ENCODE results near the gene ANKRD44.

The ANKRD44 gene

DNA sequence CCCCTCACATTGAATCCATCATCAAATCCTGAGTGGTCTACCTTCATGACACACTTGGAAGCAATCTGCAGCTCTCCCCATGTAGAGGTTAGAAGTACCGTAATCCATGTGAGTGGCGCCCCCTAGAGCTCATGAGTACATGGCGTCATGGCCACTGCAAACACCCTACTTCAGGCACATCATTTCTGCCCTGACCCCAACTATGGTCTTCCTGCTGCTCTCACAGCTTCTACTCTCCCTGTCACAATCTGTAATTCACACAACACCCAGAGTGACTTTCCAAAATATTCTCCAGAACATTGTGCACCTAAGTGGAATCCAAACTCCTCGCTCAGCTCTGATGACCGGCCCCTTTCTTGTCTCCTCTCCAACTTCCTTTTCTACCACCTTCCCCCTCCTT, 141.9 kb downstream of the ANKRD44 start:
- peak; percentile 66 for DNase-seq

DNA sequence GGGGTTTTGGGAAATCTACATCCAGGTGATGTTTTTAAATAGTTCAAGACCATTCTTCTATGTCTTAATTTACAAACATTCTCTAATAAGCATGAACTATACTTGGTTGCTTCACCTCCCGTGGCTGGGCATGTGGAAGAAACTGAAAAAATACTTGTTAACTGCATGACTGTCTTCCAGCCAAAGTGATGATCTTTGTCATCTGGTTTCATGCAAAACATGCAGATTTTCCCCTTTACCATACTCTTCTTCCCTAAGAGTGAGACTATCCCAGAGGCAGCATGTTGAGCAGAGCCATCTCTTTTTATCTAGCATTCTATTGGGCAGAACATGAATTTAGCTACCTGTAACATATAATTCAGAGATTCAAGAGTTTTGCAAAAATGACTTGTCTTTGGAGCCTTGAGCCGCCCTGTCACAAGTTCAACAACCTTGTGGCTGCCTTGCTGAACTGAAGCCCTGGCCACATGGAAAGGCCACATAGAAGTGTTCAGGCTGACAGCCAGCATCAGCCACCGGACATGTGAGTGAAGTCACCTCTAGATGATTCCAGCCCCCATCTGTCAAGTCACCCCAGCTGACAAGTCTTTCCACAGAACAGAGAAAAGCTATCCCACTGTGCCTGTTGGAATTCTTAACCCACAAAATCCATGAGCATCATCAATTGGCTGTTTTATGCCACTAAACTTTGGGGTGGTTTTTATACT, 142.8 kb downstream of the ANKRD44 start:
- no peak for DNase-seq

DNA sequence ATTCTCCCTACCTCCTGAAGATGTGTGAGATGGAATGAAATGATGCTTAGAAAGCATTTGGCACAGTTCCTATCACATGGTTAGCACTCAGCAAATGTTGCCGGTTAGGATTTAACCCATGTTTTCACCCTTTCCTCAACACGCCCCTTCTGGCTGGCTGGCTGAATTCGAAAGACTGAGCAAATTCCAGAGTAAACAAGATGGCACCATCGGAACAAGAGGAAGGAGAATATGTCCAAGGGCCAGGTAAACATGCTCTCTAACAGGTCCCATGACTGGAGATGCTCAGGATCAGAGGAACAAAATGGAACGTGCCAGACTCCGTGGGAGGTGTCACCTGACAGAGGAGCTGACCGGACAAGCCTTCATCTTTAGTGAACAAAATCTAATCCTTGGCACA, 145.6 kb downstream of the ANKRD44 start:
- DNase-seq: no peak

DNA sequence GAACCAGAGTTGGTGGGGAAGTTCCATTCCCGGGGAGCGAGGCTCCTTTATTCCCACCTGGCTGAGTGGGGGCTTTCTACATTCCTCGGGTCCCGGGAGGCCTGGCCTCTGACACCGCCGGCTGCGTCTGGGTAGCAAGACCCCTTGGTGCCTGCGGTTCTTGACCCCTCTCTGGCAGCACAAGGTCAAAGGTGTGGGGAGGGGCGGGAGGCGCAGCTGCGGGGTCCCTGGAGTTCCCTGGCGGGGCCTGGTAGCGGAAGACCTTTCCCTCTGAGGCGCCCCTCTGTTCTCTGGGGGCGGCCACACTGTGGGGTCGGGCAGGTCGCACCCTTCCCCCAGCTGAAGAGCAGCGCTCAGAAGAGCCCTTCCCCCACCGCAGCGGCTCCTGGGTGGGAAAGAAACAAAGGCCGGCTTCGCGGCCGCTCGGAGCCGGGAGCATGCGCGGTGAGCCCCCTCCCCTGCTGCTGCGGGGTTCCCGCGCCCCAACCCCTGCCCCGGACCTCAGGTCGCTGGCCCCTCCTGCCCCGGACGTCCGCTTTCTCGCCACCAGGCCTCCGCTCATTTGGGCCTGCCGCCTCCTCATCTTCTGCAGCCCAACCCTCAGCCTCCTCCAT, 146.3 kb downstream of the ANKRD44 start:
- no peak for DNase-seq

DNA sequence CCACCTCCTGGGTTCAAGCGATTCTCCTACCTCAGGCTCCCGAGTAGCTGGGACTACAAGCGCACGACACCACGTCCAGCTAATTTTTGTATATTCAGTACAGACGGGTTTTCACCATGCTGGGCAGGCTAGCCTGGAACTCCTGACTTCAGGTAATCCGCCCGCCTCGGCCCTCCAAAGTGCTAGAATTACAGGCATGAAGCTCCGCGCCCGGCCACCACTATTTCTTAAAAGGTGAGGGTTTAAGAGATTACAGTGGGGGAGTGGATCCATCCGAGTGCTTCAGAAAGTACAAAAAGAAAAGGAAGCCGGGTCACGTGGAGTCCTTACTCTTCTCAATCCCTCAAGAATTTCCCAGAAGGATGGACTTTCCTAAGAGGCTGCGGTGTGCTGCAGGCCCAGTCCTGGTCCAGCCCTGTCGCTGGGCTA, 146.9 kb downstream of the ANKRD44 start:
- no peak for DNase-seq

DNA sequence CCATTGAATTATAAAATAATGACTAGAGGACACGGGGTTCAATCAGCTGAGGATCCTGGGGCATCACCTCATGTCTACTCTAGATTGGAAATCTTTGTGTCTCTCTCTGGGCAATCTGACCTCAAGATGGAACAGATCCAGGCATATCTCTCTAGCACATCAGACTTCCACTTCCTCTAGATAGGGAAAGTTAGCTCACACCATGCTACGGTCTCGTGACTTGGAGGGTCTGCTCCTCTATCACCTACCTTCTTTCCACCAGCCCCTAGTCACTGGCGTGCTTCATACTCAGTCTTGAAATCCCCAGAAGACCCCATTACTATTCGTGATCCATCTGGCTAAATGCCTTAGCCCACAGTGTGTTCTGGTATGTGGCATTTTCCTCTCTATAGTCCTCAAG, 148.8 kb downstream of the ANKRD44 start:
- no peak for DNase-seq

DNA sequence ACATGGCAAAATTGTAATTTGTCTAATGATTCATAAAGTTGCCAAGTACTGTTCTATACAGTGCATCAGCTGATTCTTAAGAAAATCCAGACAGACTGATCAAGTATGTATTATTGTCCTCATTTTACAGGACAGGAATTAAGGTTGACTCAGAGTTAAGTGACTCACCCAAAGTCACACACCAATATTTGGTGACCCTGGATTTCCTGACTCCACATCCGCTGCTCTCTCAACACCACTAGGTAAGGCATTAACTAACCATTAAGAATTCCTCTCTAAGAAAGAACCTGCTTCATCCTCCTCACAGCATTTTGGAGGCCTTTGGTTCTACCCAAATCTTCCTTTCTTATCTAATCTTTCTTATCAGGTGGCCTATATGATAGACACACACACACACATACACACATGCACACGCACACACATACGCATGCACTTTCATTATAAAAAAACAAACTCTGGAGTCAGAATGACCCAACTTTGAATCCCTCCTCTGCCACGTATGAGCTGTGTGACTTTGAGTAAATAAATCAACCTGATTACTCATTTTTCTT, 150.8 kb downstream of the ANKRD44 start:
- peak; percentile 11 to 38 for DNase-seq

DNA sequence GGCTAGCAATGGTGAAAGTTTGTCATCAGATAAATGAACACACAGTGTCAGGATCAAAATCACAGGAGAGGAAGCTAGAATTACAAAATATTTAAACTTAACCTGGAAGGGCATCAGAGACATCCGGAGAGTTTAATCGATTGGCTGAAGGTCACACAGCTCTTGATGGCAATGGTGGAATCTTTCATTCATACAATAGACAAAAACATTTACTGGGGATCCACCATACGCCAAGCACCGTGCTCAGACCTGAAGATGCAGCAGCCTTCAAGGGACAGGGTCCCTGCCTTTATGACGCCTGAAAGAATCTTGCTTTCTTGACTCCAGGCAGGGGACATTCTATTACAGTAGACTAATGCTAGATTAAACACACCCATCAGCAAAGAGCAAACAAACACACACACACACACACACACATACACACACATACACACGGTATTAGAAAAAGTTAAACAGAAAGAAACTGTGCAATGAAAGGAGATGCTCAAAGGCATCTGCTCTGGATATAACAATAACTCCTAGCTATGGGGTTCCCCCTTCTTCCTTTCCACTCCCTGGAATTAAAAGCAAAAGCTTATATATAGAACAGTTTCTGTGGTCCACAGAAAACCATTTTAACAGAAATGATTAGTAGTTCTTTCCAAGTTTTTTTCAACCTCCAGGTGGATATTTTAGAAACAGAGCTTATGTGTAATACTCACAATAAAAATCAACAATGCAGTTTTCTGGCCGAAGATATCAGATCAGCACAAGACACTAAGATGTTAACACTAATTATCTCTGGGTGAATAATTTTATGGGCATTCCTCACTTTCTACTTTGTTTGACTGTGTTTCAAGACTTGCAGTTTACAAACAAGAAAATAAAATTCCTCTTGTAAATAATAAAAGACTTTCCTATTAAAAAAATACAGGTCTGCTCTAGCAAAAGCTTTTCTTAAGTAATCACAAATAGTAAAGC, 151.7 kb downstream of the ANKRD44 start:
- no peak for DNase-seq

DNA sequence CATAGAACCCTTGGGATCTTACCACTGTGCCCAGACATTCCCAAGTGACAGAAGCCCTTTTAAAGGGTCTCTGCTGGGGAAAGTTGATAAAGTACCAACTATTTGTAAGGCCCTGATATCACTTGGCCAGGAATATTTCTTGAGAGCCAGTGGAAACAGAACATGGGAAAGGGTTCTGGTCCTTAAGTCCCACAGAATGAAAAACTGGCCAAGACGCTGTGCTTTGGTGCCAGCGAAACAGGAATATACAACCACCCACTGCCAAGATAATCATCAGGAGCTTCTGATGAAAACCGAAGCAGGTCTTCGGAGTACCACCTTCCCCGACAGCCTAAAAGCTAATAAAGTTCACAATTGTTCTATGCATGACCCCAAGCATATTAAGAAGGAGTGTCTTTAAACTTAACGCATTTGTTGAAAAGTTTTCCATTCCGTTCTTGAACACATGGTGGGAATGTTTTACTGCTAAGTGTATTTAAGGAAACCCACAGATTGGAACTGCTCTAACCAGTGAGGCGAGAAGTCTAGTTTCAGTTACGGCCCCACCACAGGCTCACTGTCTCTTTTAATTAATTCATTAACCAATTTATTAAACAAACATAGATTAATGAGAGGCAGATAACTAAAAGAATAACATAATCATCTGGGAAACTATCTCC, 152.6 kb downstream of the ANKRD44 start:
- no peak for DNase-seq

DNA sequence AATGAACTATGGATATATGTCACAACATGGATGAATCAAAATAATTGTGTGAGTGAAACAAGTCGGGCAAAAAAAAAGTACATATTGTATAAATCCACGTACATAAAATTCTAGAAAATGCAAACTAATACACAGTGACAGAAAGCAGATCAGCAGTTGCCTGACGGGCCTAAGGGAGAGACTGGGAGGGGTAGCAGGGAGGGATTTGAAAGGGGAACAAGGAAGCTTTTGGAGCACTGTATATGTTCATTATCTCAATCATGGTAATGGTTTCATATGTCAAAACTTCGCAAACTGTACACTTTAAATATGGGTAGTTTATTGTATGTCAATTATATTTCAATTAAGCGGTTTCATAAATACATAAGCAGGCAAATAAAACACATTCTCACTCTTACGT, 153.8 kb downstream of the ANKRD44 start:
- no peak for DNase-seq

DNA sequence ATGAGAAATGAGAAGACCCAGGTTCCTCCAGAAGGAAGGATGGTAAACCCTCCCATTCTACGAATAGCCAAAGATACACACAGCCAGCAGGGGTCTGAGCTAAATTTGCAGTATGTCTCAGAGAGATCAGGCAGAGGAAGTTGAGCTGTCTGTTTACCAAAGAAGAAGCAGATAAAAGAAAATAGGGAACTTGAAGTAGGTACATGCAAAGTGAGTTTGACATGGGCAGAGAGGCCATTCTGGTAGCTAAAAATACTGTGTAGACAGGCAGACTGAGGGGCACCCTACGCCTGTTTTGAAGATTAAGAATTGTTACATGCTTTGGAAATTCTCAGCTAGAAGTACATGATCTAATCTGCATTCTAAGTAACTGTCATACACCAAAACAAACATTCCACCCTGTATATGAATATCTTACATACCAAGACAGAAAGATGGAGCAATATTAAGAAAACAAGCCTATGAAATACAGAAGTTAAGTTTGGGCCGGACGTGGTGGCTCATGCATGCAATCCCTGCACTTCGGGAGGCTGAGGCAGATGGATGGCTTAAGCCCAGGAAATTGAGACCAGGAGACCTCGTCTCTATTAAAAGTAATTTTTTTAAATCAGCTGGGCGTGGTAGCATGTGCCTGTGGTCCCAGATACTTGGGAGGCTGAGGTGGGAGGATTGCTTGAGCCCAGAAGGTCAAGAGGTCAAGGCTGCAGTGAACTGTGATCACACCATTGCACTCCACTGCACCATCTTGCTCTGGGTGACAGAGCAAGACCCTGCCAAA, 157.9 kb downstream of the ANKRD44 start:
- DNase-seq: peak in 1 of 2 donors; percentile 52

DNA sequence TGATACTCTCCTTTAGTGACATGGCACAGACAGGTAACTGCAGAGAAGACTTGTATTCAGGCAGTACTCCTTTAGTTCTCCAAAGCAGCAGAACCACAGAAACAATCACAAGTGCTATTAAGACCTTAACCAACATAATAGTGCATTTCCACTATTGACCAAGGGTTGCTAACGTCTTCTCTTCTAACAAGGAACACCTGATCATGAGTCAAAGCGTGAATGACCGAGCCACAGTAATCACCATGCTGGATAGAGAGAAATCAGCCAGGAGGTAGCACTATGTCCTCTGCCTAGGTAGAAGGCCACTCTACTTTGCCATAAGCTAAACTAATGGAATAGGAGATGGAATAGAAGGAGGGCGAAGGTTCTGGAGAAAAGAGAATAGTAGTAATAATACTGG, 161.0 kb downstream of the ANKRD44 start:
- no peak for DNase-seq

DNA sequence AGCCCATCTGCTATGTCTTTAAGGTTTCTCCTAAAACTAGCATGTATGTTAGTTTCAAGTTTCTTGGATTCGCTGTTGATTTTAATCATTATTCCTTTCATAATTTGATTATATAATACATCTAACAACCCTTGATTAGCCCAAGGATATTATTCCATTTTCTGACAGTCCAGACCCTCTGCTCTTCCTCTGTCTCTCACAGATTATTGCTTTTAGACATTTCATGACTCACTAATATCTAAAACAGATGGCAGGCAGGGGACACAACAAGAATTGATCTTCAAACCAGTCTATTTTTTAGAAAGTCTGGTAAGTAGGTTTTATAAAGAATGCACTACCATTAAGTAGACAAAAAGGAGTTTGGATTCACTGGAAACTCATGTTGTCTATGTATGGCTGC, 162.2 kb downstream of the ANKRD44 start:
- no peak for DNase-seq

DNA sequence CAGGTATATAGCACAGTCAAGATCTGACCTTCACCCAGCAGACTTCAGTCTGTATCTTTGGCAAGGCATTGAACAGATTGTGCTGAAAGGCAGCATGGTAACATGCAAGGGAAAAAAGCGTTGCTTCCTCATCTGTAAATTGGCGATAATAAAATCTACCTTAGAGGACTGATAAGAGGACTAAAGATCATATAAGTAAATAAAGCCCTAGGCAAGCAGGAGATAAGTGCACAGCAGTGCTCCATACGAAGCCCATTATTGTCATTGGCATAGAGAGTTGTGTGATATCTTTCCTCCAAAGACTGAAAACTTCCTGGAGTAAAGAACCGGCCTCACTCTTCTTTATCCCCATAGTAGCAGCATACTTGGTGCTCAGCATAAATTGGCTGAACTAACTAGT, 162.6 kb downstream of the ANKRD44 start:
- no peak for DNase-seq

DNA sequence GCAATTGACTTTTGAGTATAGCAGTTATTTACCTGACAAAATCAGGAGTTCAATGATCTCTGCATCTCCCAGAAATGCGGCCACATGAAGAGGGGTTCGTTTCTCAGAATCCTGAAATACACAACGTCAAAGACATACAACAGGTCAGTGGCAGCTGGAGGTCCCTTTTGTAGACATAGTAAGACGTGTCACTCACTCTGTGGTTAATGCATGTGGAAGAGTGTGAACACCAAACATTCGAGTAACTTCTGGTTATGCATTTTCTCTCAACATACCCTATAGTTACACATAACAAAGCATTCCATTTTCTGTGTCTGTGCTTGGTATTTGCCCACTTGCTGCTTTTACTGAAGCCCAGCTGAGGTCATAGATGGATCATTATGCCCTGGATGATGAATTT, 163.6 kb downstream of the ANKRD44 start:
- no peak for DNase-seq

DNA sequence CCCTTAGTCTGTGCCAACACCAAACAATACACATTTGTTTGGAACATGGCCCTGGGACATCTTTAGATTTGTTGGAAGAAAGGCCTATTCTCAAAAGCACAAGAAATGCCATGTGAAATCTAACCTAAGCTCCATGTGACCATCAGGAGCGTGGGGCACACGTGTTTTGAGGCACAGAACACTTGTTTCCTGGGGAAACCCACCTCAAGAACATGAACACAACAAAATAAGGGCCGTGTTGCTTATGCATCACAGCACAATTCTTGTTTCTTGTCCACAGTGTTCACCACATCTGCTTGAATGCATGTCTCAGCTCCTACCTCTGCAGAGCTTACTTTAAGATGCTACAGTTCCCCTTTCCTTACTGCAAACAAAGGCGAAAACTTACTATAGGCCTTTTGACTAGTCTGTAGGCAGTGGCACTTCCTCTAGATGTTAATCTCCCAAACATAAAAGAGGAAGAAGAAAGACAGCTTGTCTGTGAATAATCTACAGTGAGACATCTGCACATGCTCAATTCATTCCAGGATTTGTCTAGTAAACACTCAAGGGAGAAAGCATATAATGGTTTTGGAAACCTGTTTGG, 165.0 kb downstream of the ANKRD44 start:
- peak; percentile 47 to 63 for DNase-seq

DNA sequence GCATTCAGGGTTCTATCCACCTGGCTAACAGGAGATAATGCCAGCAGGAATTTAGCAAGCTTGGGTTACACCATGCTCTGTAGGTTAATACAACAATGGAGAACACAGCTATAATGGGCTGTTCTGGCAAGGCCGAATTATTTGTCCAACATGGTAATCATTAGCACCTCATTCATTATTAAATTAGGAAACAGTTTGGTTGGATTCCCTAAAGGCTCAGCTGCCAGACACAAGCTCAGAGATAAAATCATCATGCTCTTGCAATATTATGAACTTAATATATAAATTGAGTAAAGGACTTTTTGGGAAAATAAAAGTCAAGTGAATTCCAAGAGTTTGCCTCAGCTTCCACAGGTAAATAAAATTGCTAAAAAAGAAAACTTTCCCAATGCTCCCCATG, 166.4 kb downstream of the ANKRD44 start:
- no peak for DNase-seq

DNA sequence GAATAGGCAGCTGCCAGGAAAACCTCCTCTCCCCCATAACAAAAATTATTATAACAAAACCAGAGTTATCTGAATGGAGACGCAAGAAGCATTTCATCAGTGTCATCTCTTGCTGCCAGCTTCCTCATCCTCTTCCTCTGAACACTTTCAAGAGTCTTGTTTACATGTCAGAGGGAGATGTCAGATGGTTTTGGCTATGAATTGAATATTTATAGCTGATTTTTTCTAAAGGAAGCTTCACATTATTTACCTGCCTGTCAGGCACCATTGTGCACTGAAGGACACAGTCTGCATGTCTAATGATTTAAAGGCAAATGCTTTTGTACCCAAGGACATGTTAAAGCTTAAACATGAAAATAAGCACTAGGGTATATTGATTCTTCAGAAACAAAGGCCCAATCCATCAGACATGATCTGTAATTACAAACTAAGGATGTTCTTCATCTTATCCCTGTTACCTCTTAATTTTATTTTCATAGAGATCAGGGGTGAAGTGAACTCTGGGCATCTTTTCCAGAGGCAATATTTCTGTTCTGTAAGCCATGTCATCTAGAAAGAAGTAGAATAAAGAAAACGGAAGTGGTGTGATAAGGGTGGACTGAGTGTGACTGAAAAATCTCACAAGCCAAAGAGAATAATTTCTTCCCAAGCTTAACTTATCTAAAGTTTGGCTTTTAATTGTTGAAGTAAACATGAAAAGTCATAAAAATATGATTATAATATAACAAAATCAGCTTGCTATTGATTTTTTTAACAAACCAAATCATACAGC, 168.7 kb downstream of the ANKRD44 start:
- no peak for DNase-seq

DNA sequence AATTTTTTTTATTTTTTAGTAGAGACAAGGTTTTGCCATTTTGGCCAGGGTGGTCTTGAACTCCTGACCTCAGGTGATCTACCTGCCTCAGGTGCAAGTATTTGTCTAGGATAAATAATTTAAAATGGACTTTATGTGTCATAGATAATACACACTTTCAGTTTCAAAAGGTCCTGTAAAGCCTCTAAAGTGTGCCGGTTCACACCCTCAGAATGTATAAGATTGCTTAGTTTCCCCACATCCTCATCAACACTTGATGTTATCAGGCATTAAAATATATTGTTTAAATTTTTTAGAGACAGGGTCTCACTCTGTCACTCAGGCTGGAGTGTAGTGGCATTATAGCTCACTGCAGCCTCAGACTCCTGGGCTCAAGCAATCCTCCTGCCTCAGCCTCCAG, 170.5 kb downstream of the ANKRD44 start:
- peak in 1 of 2 donors; percentile 27 for DNase-seq

DNA sequence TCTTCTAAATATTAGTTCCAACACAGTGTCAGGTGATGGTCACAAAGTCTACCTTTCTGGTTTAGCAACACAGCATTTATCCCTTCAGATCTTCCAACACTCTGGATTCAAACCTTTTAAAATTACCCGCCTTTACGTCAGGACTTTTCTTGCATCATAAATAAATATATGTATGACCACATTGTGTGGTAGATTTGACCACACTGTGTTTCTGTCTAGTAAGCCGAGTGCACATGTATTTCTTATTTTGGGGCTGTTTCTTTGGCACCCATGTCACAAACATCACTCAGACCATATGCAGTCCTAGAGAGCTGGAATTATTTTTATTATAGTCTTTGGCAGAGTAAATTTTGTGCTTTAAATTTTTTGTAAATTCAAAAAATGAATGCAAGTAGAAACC, 172.1 kb downstream of the ANKRD44 start:
- no peak for DNase-seq
